AG04449 (cell line): ENCODE results near the gene KIF27.
"Not testable (repeated sequence)": the region's sequence is repeated elsewhere in the genome, so short reads cannot be mapped to it uniquely, and the experiment has no call there.

ENCODE experiments used
- CTCF ChIA-PET: fragments of 350-600 bp; formaldehyde crosslinking; extraction: SDS; loops from one replicate; lab custom pipeline; 2021; ENCODE audit warnings: antibody characterized with exemption; lab: Yijun Ruan, JAX
- POLR2A ChIA-PET: fragments of 400-600, 350-600 bp; formaldehyde crosslinking; extraction: SDS; loops from one replicate; lab custom pipeline; 2020; ENCODE audit warnings: antibody characterized with exemption, inconsistent platforms; lab: Yijun Ruan, JAX
- DNase-seq: peaks from one replicate; pipeline ENCODE4 v3.0.0-alpha.2; 2010; ENCODE audit warnings: low read depth, low spot score
- H3K4me3 ChIP-seq: 2 replicates; pipeline ENCODE4 v1.5.1; 2011; ENCODE audit warnings: low read depth, mild to moderate bottlenecking, control low read depth, low read length
- TF ChIP-seq, protein P1 (sequence below): IDR thresholded peaks from one replicate; pipeline ENCODE4 v1.5.1; 2011; ENCODE audit warnings: mild to moderate bottlenecking, moderate library complexity, low read length, control low read depth, inconsistent platforms; ENCODE audit not compliant: insufficient read depth; ENCODE audit errors: missing control alignments

KIF27 gene

DNA sequence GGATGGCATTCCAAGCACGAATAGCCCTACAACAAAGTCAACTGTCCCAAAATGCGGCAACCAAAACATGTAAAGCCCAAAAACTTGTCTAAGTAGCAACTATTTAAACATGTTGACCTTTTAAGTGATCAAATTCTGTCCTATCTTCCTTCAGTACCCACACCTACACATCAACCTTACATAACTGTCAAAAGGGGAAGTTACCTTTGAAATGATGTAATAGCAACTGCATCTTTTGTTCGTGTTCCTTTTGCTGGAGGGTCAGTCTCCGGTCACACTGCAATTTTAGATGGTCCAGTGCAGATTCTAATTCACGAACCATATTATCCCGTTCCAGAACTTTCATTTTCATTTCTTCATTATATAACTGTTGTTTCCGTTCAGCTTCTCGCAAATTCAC, 71.3 kb downstream of the KIF27 start:
- CTCF ChIA-PET, H3K4me3 ChIP-seq, POLR2A ChIA-PET, DNase-seq: not testable (repeated sequence)

GRCh38 chr9:83837070-83837643, 84.1 kb downstream of the KIF27 start:
- POLR2A ChIA-PET, DNase-seq, H3K4me3 ChIP-seq: not testable (repeated sequence)
- CTCF ChIA-PET, result interaction anchor here (1.6 to 4.8 kb wide), 2 partner anchors 74 to 77 kb away, joined by 5 to 28 read pairs; no protein-coding TSS in a partner anchor

DNA sequence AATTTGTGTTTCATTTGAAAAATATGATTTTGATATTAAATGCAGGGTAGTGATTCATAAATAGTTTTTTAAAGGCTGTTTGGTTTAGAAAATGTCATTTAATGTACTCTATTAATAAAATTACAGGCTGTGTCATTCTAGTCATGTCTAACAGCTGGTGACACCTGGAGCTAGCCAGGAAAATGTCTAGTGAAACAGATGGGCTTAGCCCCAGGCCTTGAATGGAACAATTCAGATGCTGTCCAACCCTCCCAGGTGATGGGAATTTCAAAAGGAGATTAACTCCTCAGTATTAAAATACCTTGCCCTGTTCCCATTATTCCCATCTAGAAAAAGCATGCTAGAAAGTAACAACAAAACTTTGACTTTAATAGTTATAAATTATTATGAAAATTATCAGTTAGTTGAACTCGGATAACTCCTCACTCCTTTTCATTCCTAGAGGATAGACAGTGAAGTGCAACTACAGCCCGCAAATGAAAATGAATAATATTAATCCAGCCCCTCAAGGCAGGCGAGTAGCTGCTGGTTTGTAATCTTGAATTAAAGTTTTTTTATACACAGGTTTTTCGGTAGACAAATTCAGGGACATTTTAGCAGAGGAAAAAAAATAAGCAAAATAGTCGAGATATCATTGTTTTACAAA, 90.7 kb downstream of the KIF27 start:
- H3K4me3 ChIP-seq, CTCF ChIA-PET, DNase-seq, POLR2A ChIA-PET: not testable (repeated sequence)

GRCh38 chr9:83824986-83825623, 96.1 kb downstream of the KIF27 start:
- POLR2A ChIA-PET, DNase-seq: not testable (repeated sequence)
- CTCF ChIA-PET, result interaction anchor here (0.7 to 0.8 kb wide), 2 partner anchors 16 to 95 kb away, joined by 3 to 4 read pairs; no protein-coding TSS in a partner anchor
- peak overlapping the region; percentile 21; the same call in 1 of the 2 replicates for H3K4me3 ChIP-seq

GRCh38 chr9:83817356-83818278, 103.6 kb downstream of the KIF27 start, which contains the start of gene GKAP1:
GKAP1 (minus strand) TSS chr9:83817769; CDS start chr9:83806517, 11,252 bp downstream.
- POLR2A ChIA-PET, CTCF ChIA-PET, DNase-seq: not testable (repeated sequence)
- TF ChIP-seq, protein P1, sequence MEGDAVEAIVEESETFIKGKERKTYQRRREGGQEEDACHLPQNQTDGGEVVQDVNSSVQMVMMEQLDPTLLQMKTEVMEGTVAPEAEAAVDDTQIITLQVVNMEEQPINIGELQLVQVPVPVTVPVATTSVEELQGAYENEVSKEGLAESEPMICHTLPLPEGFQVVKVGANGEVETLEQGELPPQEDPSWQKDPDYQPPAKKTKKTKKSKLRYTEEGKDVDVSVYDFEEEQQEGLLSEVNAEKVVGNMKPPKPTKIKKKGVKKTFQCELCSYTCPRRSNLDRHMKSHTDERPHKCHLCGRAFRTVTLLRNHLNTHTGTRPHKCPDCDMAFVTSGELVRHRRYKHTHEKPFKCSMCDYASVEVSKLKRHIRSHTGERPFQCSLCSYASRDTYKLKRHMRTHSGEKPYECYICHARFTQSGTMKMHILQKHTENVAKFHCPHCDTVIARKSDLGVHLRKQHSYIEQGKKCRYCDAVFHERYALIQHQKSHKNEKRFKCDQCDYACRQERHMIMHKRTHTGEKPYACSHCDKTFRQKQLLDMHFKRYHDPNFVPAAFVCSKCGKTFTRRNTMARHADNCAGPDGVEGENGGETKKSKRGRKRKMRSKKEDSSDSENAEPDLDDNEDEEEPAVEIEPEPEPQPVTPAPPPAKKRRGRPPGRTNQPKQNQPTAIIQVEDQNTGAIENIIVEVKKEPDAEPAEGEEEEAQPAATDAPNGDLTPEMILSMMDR, result peak; percentile 23
- H3K4me3 ChIP-seq, result peak within 1 kb of the TSS; percentile 55

GRCh38 chr9:83817011-83817355, 104.2 kb downstream of the KIF27 start:
- CTCF ChIA-PET, DNase-seq, POLR2A ChIA-PET: not testable (repeated sequence)
- peak overlapping the region; percentile 55 for H3K4me3 ChIP-seq

GRCh38 chr9:83815120-83815519, 106.1 kb downstream of the KIF27 start:
- DNase-seq, H3K4me3 ChIP-seq, POLR2A ChIA-PET, CTCF ChIA-PET: not testable (repeated sequence)

GRCh38 chr9:83809213-83809612, 112.0 kb downstream of the KIF27 start:
- DNase-seq, CTCF ChIA-PET, POLR2A ChIA-PET, H3K4me3 ChIP-seq: not testable (repeated sequence)

DNA sequence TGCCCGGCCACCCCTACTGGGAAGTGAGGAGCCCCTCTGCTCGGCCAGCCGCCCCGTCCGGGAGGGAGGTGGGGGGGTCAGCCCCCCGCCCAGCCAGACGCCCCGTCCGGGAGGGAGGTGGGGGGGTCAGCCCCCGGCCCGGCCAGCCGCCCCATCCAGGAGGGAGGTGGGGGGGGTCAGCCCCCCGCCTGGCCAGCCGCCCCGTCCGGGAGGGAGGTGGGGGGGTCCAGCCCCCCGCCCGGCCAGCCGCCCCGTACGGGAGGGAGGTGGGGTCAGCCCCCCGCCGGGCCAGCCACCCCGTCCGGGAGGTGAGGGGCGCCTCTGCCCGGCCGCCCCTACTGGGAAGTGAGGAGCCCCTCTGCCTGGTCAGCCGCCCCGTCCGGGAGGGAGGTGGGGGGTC, 116.8 kb downstream of the KIF27 start:
- H3K4me3 ChIP-seq, DNase-seq, CTCF ChIA-PET, POLR2A ChIA-PET: not testable (repeated sequence)

- CTCF ChIA-PET, POLR2A ChIA-PET, DNase-seq, H3K4me3 ChIP-seq: not testable (repeated sequence)
Observed at GRCh38 chr9:83803941-83804340, 117.3 kb downstream of the KIF27 start.
